ENCODE data around the gene MLLT6.

Gene MLLT6

DNA sequence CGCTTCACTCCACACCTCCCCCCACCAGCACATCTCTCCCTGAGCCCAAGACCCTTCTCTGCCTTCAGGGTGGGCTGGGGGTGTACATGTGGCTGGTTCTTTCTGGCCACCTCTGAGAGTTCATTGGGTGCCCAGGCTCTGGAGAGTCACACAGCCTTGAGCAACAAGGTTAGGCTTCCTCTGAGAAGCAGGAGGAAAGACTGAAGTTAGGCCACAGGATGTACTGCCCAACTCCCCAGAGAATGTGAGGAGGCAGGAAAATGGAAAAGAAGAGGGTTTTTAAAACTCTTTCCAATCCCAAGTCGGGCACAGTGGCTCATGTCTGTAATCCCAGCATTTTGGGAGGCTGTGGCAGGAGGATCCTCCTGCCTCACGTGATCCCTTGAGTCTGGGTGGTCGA is 35.7 kb downstream of the MLLT6 start:
- Mint-ChIP-seq H3K36me3 (ENCODE audit: low read depth) (peaks cover 33% of the 10 kb centered on the region), H3K4me1 (peaks cover 53% of the 10 kb centered on the region), H3K4me3 (no peak overlapping the region), H3K27ac (no peak overlapping the region), H3K27me3 (ENCODE audit: low read depth, poor library complexity) (no peaks in the 10 kb centered on the region), H3K9me3 (no peaks in the 10 kb centered on the region)
- DNase-seq: no peak
- TF ChIP-seq, protein P1, sequence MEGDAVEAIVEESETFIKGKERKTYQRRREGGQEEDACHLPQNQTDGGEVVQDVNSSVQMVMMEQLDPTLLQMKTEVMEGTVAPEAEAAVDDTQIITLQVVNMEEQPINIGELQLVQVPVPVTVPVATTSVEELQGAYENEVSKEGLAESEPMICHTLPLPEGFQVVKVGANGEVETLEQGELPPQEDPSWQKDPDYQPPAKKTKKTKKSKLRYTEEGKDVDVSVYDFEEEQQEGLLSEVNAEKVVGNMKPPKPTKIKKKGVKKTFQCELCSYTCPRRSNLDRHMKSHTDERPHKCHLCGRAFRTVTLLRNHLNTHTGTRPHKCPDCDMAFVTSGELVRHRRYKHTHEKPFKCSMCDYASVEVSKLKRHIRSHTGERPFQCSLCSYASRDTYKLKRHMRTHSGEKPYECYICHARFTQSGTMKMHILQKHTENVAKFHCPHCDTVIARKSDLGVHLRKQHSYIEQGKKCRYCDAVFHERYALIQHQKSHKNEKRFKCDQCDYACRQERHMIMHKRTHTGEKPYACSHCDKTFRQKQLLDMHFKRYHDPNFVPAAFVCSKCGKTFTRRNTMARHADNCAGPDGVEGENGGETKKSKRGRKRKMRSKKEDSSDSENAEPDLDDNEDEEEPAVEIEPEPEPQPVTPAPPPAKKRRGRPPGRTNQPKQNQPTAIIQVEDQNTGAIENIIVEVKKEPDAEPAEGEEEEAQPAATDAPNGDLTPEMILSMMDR (IDR thresholded peaks at IDR 0.05): no peak

DNA sequence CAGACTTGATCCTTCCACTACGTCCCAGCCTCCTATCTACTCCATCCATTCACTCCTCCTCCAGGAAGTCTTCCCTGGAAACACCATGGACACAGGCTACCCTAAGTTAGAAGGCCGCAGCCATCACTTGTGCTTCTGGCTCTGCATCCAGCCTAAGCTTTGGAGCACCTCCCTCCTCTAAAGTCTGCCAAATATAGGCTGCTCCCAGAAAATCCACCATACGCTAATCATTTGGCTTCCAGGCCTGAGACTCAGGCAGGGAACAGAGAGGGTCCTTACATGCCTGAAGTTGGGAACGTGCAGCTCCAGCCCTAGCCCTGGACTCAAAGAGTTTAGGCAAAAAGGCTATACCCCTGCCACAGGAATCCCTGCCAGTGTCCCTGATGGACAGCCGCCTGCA is 36.4 kb downstream of the MLLT6 start:
- Mint-ChIP-seq H3K36me3 (ENCODE audit: low read depth) (peaks cover 33% of the 10 kb centered on the region), H3K27me3 (ENCODE audit: low read depth, poor library complexity) (no peaks in the 10 kb centered on the region), H3K27ac (peak overlapping the region; percentile 83), H3K4me3 (no peak overlapping the region), H3K9me3 (no peaks in the 10 kb centered on the region), H3K4me1 (peaks cover 59% of the 10 kb centered on the region)
- TF ChIP-seq, protein P1 (IDR thresholded peaks at IDR 0.05): no peak
- no peak for DNase-seq

DNA sequence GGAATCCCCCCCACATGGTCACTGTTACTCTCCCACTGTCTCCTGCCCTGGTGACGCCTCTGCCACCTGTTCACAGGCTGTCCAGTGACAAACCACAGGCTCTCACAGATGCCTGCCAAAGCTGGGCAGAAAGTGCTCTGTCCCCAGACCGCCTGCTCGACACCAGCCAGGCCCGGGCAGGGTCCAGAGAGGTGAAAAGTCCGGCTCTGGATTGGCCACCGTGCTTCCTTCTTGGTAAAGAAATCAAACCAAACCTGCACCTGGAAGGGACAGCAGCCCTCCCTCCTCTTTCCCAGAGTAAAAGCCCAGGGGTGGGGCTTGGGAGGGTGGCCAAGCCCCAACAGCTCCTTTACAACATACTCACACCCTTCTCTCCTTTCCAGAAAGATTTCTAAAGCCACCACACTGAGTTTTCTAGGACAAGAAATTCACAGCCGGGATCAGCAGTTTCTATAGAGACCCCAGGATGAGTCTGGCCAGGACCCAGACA is 36.9 kb downstream of the MLLT6 start:
- Mint-ChIP-seq H3K9me3 (no peaks in the 10 kb centered on the region), H3K36me3 (ENCODE audit: low read depth) (peaks cover 33% of the 10 kb centered on the region), H3K27me3 (ENCODE audit: low read depth, poor library complexity) (no peaks in the 10 kb centered on the region), H3K4me3 (no peak overlapping the region), H3K27ac (peak overlapping the region; percentile 44), H3K4me1 (peaks cover 64% of the 10 kb centered on the region)
- DNase-seq: no peak
- TF ChIP-seq, protein P1 (IDR thresholded peaks at IDR 0.05): no peak

- H3K27ac Mint-ChIP-seq: no peak overlapping the region
- H3K4me3 Mint-ChIP-seq: no peak overlapping the region
- peaks cover 65% of the 10 kb centered on the region for H3K4me1 Mint-ChIP-seq
- H3K9me3 Mint-ChIP-seq: no peaks in the 10 kb centered on the region
- peaks cover 33% of the 10 kb centered on the region for H3K36me3 Mint-ChIP-seq (ENCODE audit: low read depth)
- DNase-seq: no peak
- TF ChIP-seq, protein P1 (IDR thresholded peaks at IDR 0.05): no peak
- no peaks in the 10 kb centered on the region for H3K27me3 Mint-ChIP-seq (ENCODE audit: low read depth, poor library complexity)
Measured at GRCh38 chr17:38742411-38743308, 37.6 kb downstream of the MLLT6 start.

- peaks cover 65% of the 10 kb centered on the region for H3K4me1 Mint-ChIP-seq
- no peaks in the 10 kb centered on the region for H3K27me3 Mint-ChIP-seq (ENCODE audit: low read depth, poor library complexity)
- H3K9me3 Mint-ChIP-seq: no peaks in the 10 kb centered on the region
- peak overlapping the region; percentile 71 for H3K27ac Mint-ChIP-seq
- H3K36me3 Mint-ChIP-seq (ENCODE audit: low read depth): peaks cover 24% of the 10 kb centered on the region
- TF ChIP-seq, protein P1 (IDR thresholded peaks at IDR 0.05): no peak
- DNase-seq: no peak
- peak overlapping the region; percentile 53 for H3K4me3 Mint-ChIP-seq
Measured at GRCh38 chr17:38743556-38744171, 38.6 kb downstream of the MLLT6 start.
